Smooth muscle cell (in vitro differentiated cells): ENCODE results near the gene INKA2. TPM values are rescaled to one million over a fixed set of nuclear protein-coding genes. Genes with fewer than 3 reads are reported as not detected.
A peak's percentile ranks its signal among the peaks of the same experiment; 100 is the strongest.

ENCODE experiments used
- DNase-seq: peaks from one replicate; lab custom pipeline; 2025; ENCODE audit not compliant: unreplicated experiment; lab: John Stamatoyannopoulos, UW
- H2AFZ ChIP-seq: fragments of 200-600 bp; sonication (generic); 2 replicates; pipeline ENCODE4 v1.6.0; 2016; ENCODE audit warnings: antibody characterized with exemption, low read depth, mild to moderate bottlenecking
- H3F3A ChIP-seq: fragments of 200-600 bp; sonication (generic); 2 replicates; pipeline ENCODE4 v1.6.0; 2017; ENCODE audit warnings: antibody characterized with exemption, low read depth
- H3K27ac ChIP-seq: fragments of 200-600 bp; sonication (generic); 2 replicates; pipeline ENCODE4 v1.5.1; 2016; ENCODE audit warnings: low read depth, mild to moderate bottlenecking
- H3K27me3 ChIP-seq: fragments of 200-600 bp; sonication (generic); 2 replicates; pipeline ENCODE4 v1.6.1; 2016; ENCODE audit warnings: low read depth, mild to moderate bottlenecking
- H3K36me3 ChIP-seq: fragments of 200-600 bp; sonication (generic); 2 replicates; pipeline ENCODE4 v1.5.1; 2016; ENCODE audit warnings: low read depth
- H3K4me1 ChIP-seq: fragments of 200-600 bp; sonication (generic); 2 replicates; pipeline ENCODE4 v1.5.1; 2016; ENCODE audit warnings: low read depth
- H3K4me2 ChIP-seq: fragments of 200-600 bp; sonication (generic); 2 replicates; pipeline ENCODE4 v1.6.0; 2016; ENCODE audit warnings: mild to moderate bottlenecking
- H3K4me3 ChIP-seq: fragments of 200-600 bp; sonication (generic); 2 replicates; pipeline ENCODE4 v1.5.1; 2016; ENCODE audit warnings: mild to moderate bottlenecking
- H3K79me2 ChIP-seq: fragments of 200-600 bp; sonication (generic); 2 replicates; pipeline ENCODE4 v1.6.0; 2016; ENCODE audit warnings: low read depth, mild to moderate bottlenecking
- H3K9ac ChIP-seq: fragments of 200-600 bp; sonication (generic); 2 replicates; pipeline ENCODE4 v1.6.0; 2016; ENCODE audit warnings: low read depth
- H3K9me3 ChIP-seq: fragments of 200-600 bp; sonication (generic); replicated peaks from 2 replicates; pipeline ENCODE4 v1.5.1; 2016; ENCODE audit warnings: low read depth
- H4K20me1 ChIP-seq: fragments of 200-600 bp; sonication (generic); 2 replicates; pipeline ENCODE4 v1.6.0; 2016; ENCODE audit warnings: low read depth
- CTCF ChIP-seq: fragments of 200-600 bp; sonication (generic); IDR thresholded peaks from 2 replicates; pipeline ENCODE4 v1.5.1; 2017; ENCODE audit warnings: borderline replicate concordance, mild to moderate bottlenecking, antibody characterized with exemption; ENCODE audit not compliant: insufficient read depth, poor library complexity, severe bottlenecking
- WGBS: methylation state at CpG from one replicate; pipeline ENCODE4 v1.1.7; 2016; ENCODE audit warnings: low lambda C conversion rate; 5-methylcytosine and 5-hydroxymethylcytosine counted together
- polyA plus RNA-seq: library from polyadenylated mRNA; unstranded; fragments of >200 nt; fragmentation: Nextera tagmentation; extraction: Ambion mirVana; gene quantifications from 2 replicates; pipeline ENCODE4 v1.2.1, GENCODE V29; 2016
- total RNA-seq: library from RNA; depleted of rRNA; stranded (reverse); fragments of >200 nt; gene quantifications from 2 replicates; pipeline ENCODE4 v1.2.3, GENCODE V29; 2014

The INKA2 gene
- total and polyA plus RNA-seq, 2 experiments from 2014 or later: 1.8 TPM; not detected in 1

- H2AFZ ChIP-seq: no peak overlapping the region
- H3F3A ChIP-seq: no peaks in the 10 kb centered on the region
- no peak for TF ChIP-seq CTCF
- H4K20me1 ChIP-seq: no peaks in the 10 kb centered on the region
- H3K4me2 ChIP-seq: no peak overlapping the region
- H3K4me1 ChIP-seq: peaks cover 4% of the 10 kb centered on the region
- H3K9ac ChIP-seq: no peak overlapping the region
- no peak for DNase-seq
- H3K79me2 ChIP-seq: peaks cover 20% of the 10 kb centered on the region
- H3K4me3 ChIP-seq: no peak overlapping the region
- no peak overlapping the region for H3K27ac ChIP-seq
- WGBS: 91% methylated on average over 2 of the region's 2 CpGs
- no peaks in the 10 kb centered on the region for H3K9me3 ChIP-seq
- H3K27me3 ChIP-seq: no peaks in the 10 kb centered on the region
- peaks cover 33% of the 10 kb centered on the region for H3K36me3 ChIP-seq
These were observed 22.5 kb upstream of the INKA2 start for GRCh38 chr1:111761717-111762116.

GRCh38 chr1:111758373-111758772 lies 19.2 kb upstream of the INKA2 start:
- H3K79me2 ChIP-seq: peaks cover 27% of the 10 kb centered on the region
- no peak for DNase-seq
- no peaks in the 10 kb centered on the region for H3K9me3 ChIP-seq
- H2AFZ ChIP-seq: no peak overlapping the region
- H3K4me1 ChIP-seq: peaks cover 8% of the 10 kb centered on the region
- no peaks in the 10 kb centered on the region for H3F3A ChIP-seq
- no peak overlapping the region for H3K4me3 ChIP-seq
- TF ChIP-seq CTCF: no peak
- H3K4me2 ChIP-seq: no peak overlapping the region
- no peaks in the 10 kb centered on the region for H3K27me3 ChIP-seq
- WGBS: 86% methylated on average over 2 of the region's 2 CpGs
- no peak overlapping the region for H3K27ac ChIP-seq
- no peaks in the 10 kb centered on the region for H4K20me1 ChIP-seq
- no peak overlapping the region for H3K9ac ChIP-seq
- H3K36me3 ChIP-seq: peaks cover 21% of the 10 kb centered on the region

GRCh38 chr1:111756124-111756513 lies 16.9 kb upstream of the INKA2 start:
- H3K27ac ChIP-seq: peak overlapping the region; percentile 92

More at GRCh38 chr1:111756124-111756513, 16.9 kb upstream of the INKA2 start:
- peak overlapping the region; percentile 94 for H3K4me2 ChIP-seq
- H3K9me3 ChIP-seq: no peaks in the 10 kb centered on the region
- TF ChIP-seq CTCF: no peak
- H2AFZ ChIP-seq: peak overlapping the region; percentile 96
- 2% methylated on average over 21 of the region's 35 CpGs for WGBS
- H3K36me3 ChIP-seq: peaks cover 7% of the 10 kb centered on the region
- peaks cover 8% of the 10 kb centered on the region for H3K4me1 ChIP-seq
- peaks cover 27% of the 10 kb centered on the region for H3K79me2 ChIP-seq
- H3K9ac ChIP-seq: peak overlapping the region; percentile 94
- peak overlapping the region; percentile 91 for H3K4me3 ChIP-seq
- no peak for DNase-seq
- no peaks in the 10 kb centered on the region for H3K27me3 ChIP-seq
- no peaks in the 10 kb centered on the region for H3F3A ChIP-seq
- H4K20me1 ChIP-seq: no peaks in the 10 kb centered on the region
